GM20000 (cell line): ENCODE data around the gene HDGFL2.

Experiments used
- DNase-seq: peaks from one replicate; pipeline ENCODE4 v3.0.0; 2012; ENCODE audit warnings: low spot score
- CTCF ChIP-seq: IDR thresholded peaks from 2 replicates; pipeline ENCODE4 v1.5.1; 2012; ENCODE audit warnings: mild to moderate bottlenecking, control low read depth; ENCODE audit errors: extremely low read depth, missing control alignments

HDGFL2 gene

GRCh38 chr19:4543842-4544647, 71.9 kb downstream of the HDGFL2 start:
- no peak for TF ChIP-seq CTCF
- DNase-seq = no peak

- no peak for DNase-seq
- TF ChIP-seq CTCF = peak; percentile 19
These were observed 75.5 kb downstream of the HDGFL2 start for GRCh38 chr19:4547303-4548237.

GRCh38 chr19:4548238-4548584, 76.1 kb downstream of the HDGFL2 start:
- TF ChIP-seq CTCF = no peak
- DNase-seq = no peak

- no peak for TF ChIP-seq CTCF
- no peak for DNase-seq
These were observed 77.9 kb downstream of the HDGFL2 start for GRCh38 chr19:4550018-4550417.

GRCh38 chr19:4550479-4551050, 78.5 kb downstream of the HDGFL2 start:
- no peak for DNase-seq

More at GRCh38 chr19:4550479-4551050, 78.5 kb downstream of the HDGFL2 start:
- TF ChIP-seq CTCF = no peak
